ENCODE data around the gene MAP3K4.

Gene MAP3K4

GRCh38 chr6:160991406-160992060 lies at the start of gene MAP3K4:
Gene MAP3K4 (plus strand): TSS chr6:160991769. CDS start chr6:160991932, 163 bp downstream.
- peak; percentile 52 to 78 for DNase-seq (ENCODE audit: low read depth in 2 of 2)

GRCh38 chr6:160943997-160944396 lies 47.6 kb upstream of the MAP3K4 start:
- DNase-seq (ENCODE audit: low read depth in 2 of 2): no peak

- DNase-seq (ENCODE audit: low read depth in 2 of 2): no peak
These were observed 45.9 kb upstream of the MAP3K4 start for GRCh38 chr6:160945516-160946177.

- no peak for DNase-seq (ENCODE audit: low read depth in 2 of 2)
These were observed 42.0 kb upstream of the MAP3K4 start for GRCh38 chr6:160949531-160949930.

- DNase-seq (ENCODE audit: low read depth in 2 of 2): no peak
These were observed 41.1 kb upstream of the MAP3K4 start for GRCh38 chr6:160950507-160950906.

- DNase-seq (ENCODE audit: low read depth in 2 of 2): no peak
These were observed 40.2 kb upstream of the MAP3K4 start for GRCh38 chr6:160951187-160952030.

GRCh38 chr6:160952633-160953281 lies 38.8 kb upstream of the MAP3K4 start:
- DNase-seq (ENCODE audit: low read depth in 2 of 2): no peak

- no peak for DNase-seq (ENCODE audit: low read depth in 2 of 2)
These were observed 35.9 kb upstream of the MAP3K4 start for GRCh38 chr6:160955508-160956295.

- no peak for DNase-seq (ENCODE audit: low read depth in 2 of 2)
These were observed 35.1 kb upstream of the MAP3K4 start for GRCh38 chr6:160956300-160957035.

- DNase-seq (ENCODE audit: low read depth in 2 of 2): no peak
These were observed 31.7 kb upstream of the MAP3K4 start for GRCh38 chr6:160959726-160960435.

GRCh38 chr6:160960839-160961238 lies 30.7 kb upstream of the MAP3K4 start:
- no peak for DNase-seq (ENCODE audit: low read depth in 2 of 2)

GRCh38 chr6:160962835-160963623 lies 28.5 kb upstream of the MAP3K4 start:
- DNase-seq (ENCODE audit: low read depth in 2 of 2): no peak

- DNase-seq (ENCODE audit: low read depth in 2 of 2): no peak
These were observed 27.9 kb upstream of the MAP3K4 start for GRCh38 chr6:160963651-160964050.

GRCh38 chr6:160965893-160966292 lies 25.7 kb upstream of the MAP3K4 start:
- no peak for DNase-seq (ENCODE audit: low read depth in 2 of 2)

GRCh38 chr6:160966493-160967229 lies 24.9 kb upstream of the MAP3K4 start:
- no peak for DNase-seq (ENCODE audit: low read depth in 2 of 2)

- DNase-seq (ENCODE audit: low read depth in 2 of 2): no peak
These were observed 24.2 kb upstream of the MAP3K4 start for GRCh38 chr6:160967351-160967750.

- no peak for DNase-seq (ENCODE audit: low read depth in 2 of 2)
These were observed 23.7 kb upstream of the MAP3K4 start for GRCh38 chr6:160967833-160968232.

- no peak for DNase-seq (ENCODE audit: low read depth in 2 of 2)
These were observed 20.4 kb upstream of the MAP3K4 start for GRCh38 chr6:160971171-160971570.

Measured in stimulated activated CD8-positive, alpha-beta memory T cell treated with anti-CD3 and anti-CD28 coated beads, Interleukin-7, amount 100 ng/mL, for 4 hours (primary cell).